GM03348 (cell line): ENCODE results near the gene RCN1.

Experiments
- DNase-seq: peaks from one replicate; pipeline ENCODE4 v3.0.0; 2012; ENCODE audit warnings: low spot score

The RCN1 gene

GRCh38 chr11:32153747-32154146, 62.9 kb downstream of the RCN1 start:
- DNase-seq = no peak

- peak; percentile 17 for DNase-seq
These were observed 63.4 kb downstream of the RCN1 start for GRCh38 chr11:32154275-32154674.
